Measurements from ENCODE around the gene LRFN4.

- TF ChIP-seq E2F4 (IDR thresholded peaks at IDR 0.05; ENCODE audit: low read depth, low read length) (no peak), JUNB (IDR thresholded peaks at IDR 0.05) (no peak), PBX3 (IDR thresholded peaks at IDR 0.05; ENCODE audit: insufficient replicate concordance, low read depth, low read length) (no peak), CTCF (IDR thresholded peaks at IDR 0.05 in 2 of 3, conservative IDR thresholded peaks at IDR 0.05 in 1 of 3; ENCODE audit: control insufficient read depth in 2 of 3, extremely low read depth in 1 of 3, insufficient read depth in 1 of 3, low read depth in 3 of 3, low read length in 3 of 3) (no peak), YY1 (IDR thresholded peaks at IDR 0.05; ENCODE audit: low read depth, low read length) (no peak), HDAC2 (IDR thresholded peaks at IDR 0.05) (no peak), DPF2 (IDR thresholded peaks at IDR 0.05) (no peak)
Measured at GRCh38 chr11:66879000-66879399, 22.1 kb downstream of the LRFN4 start.
